Mesodermal cell (in vitro differentiated cells): ENCODE results near the gene GSE1.
A peak's percentile ranks its signal among the peaks of the same experiment; 100 is the strongest.

Experiments used
- H3K27ac ChIP-seq: 2 replicates; pipeline ENCODE4 v1.7.0; 2013; ENCODE audit warnings: mild to moderate bottlenecking, low read depth, low read length, moderate library complexity; ENCODE audit not compliant: severe bottlenecking
- H3K36me3 ChIP-seq: 2 replicates; pipeline ENCODE4 v1.7.1; 2013; ENCODE audit warnings: mild to moderate bottlenecking, low read length, moderate library complexity; ENCODE audit not compliant: control insufficient read depth, insufficient read depth
- H3K4me1 ChIP-seq: one replicate; pipeline ENCODE4 v1.7.1; 2013; ENCODE audit warnings: mild to moderate bottlenecking, low read length; ENCODE audit not compliant: insufficient read depth, control insufficient read depth, poor library complexity, severe bottlenecking
- H3K4me3 ChIP-seq: 2 replicates; pipeline ENCODE4 v1.7.0; 2013; ENCODE audit warnings: low read length, control low read depth, mild to moderate bottlenecking; ENCODE audit not compliant: insufficient read depth, poor library complexity, severe bottlenecking; ENCODE audit errors: extremely low read depth
- H3K9me3 ChIP-seq: 2 replicates; pipeline ENCODE4 v1.7.1; 2013; ENCODE audit warnings: mild to moderate bottlenecking, low read length, moderate library complexity; ENCODE audit not compliant: control insufficient read depth
- WGBS, 2 experiments: methylation state at CpG; one replicate each; pipeline ENCODE4 v1.1.5; 2013; ENCODE audit warnings: missing lambda C conversion rate in 2 of 2; ENCODE audit not compliant: insufficient coverage in 2 of 2; 5-methylcytosine and 5-hydroxymethylcytosine counted together

The GSE1 gene

GRCh38 chr16:85569039-85569614 lies 44.0 kb upstream of the GSE1 start:
- H3K27ac ChIP-seq = peak overlapping the region; percentile 3
- H3K4me3 ChIP-seq = no peak overlapping the region
- no peaks in the 10 kb centered on the region for H3K36me3 ChIP-seq
- H3K4me1 ChIP-seq = peaks cover 46% of the 10 kb centered on the region
- H3K9me3 ChIP-seq = peaks cover 12% of the 10 kb centered on the region
- WGBS, 2 experiments = 64 to 76% methylated on average over 10 of the region's 11 CpGs

- no peak overlapping the region for H3K4me3 ChIP-seq
- H3K9me3 ChIP-seq = peaks cover 12% of the 10 kb centered on the region
- 33 to 42% methylated on average over 18 to 19 of the region's 20 CpGs for WGBS, 2 experiments
- peak overlapping the region; percentile 62 for H3K27ac ChIP-seq
- H3K36me3 ChIP-seq = no peaks in the 10 kb centered on the region
- peaks cover 52% of the 10 kb centered on the region for H3K4me1 ChIP-seq
Observed at GRCh38 chr16:85569615-85570212, 43.4 kb upstream of the GSE1 start.

GRCh38 chr16:85570213-85570734 lies 42.8 kb upstream of the GSE1 start:
- H3K27ac ChIP-seq = peak overlapping the region; percentile 62
- H3K4me1 ChIP-seq = peaks cover 54% of the 10 kb centered on the region
- 55 to 60% methylated on average over 12 of the region's 13 CpGs for WGBS, 2 experiments
- H3K9me3 ChIP-seq = peaks cover 12% of the 10 kb centered on the region
- no peaks in the 10 kb centered on the region for H3K36me3 ChIP-seq
- H3K4me3 ChIP-seq = no peak overlapping the region

GRCh38 chr16:85570735-85571562 lies 42.2 kb upstream of the GSE1 start:
- H3K4me1 ChIP-seq = peaks cover 54% of the 10 kb centered on the region

GRCh38 chr16:85571563-85571812 lies 41.6 kb upstream of the GSE1 start:
- 87 to 90% methylated on average over 6 to 7 of the region's 7 CpGs for WGBS, 2 experiments
- peaks cover 12% of the 10 kb centered on the region for H3K9me3 ChIP-seq
- H3K36me3 ChIP-seq = no peaks in the 10 kb centered on the region
- peaks cover 49% of the 10 kb centered on the region for H3K4me1 ChIP-seq
- no peak overlapping the region for H3K4me3 ChIP-seq
- H3K27ac ChIP-seq = no peak overlapping the region

More at GRCh38 chr16:85570735-85571562, 42.2 kb upstream of the GSE1 start:
- Histone ChIP-seq H3K9me3 (peaks cover 12% of the 10 kb centered on the region), H3K4me3 (no peak overlapping the region), H3K36me3 (no peaks in the 10 kb centered on the region), H3K27ac (no peak overlapping the region)
- 83% methylated on average over 23 to 24 of the region's 24 CpGs for WGBS, 2 experiments

GRCh38 chr16:85571813-85572619 lies 41.1 kb upstream of the GSE1 start:
- WGBS, 2 experiments = 90 to 94% methylated on average over 7 to 9 of the region's 10 CpGs
- H3K4me3 ChIP-seq = no peak overlapping the region
- no peak overlapping the region for H3K27ac ChIP-seq
- H3K9me3 ChIP-seq = peaks cover 12% of the 10 kb centered on the region
- H3K36me3 ChIP-seq = no peaks in the 10 kb centered on the region
- H3K4me1 ChIP-seq = peaks cover 46% of the 10 kb centered on the region

- 95 to 96% methylated on average over 14 to 15 of the region's 15 CpGs for WGBS, 2 experiments
- H3K4me1 ChIP-seq = peaks cover 39% of the 10 kb centered on the region
- H3K36me3 ChIP-seq = no peaks in the 10 kb centered on the region
- no peak overlapping the region for H3K27ac ChIP-seq
- H3K9me3 ChIP-seq = peaks cover 12% of the 10 kb centered on the region
- H3K4me3 ChIP-seq = no peak overlapping the region
Observed at GRCh38 chr16:85573045-85573695, 40.0 kb upstream of the GSE1 start.

- H3K27ac ChIP-seq = no peak overlapping the region
Observed at GRCh38 chr16:85573696-85574641, 39.2 kb upstream of the GSE1 start.

GRCh38 chr16:85574672-85575475 lies 38.2 kb upstream of the GSE1 start:
- WGBS, 2 experiments = 65 to 74% methylated on average over 16 to 22 of the region's 29 CpGs
- peaks cover 43% of the 10 kb centered on the region for H3K4me1 ChIP-seq

More at GRCh38 chr16:85573696-85574641, 39.2 kb upstream of the GSE1 start:
- H3K4me3 ChIP-seq = no peak overlapping the region
- peaks cover 6% of the 10 kb centered on the region for H3K9me3 ChIP-seq
- 90% methylated on average over 27 to 32 of the region's 37 CpGs for WGBS, 2 experiments
- no peaks in the 10 kb centered on the region for H3K36me3 ChIP-seq
- H3K4me1 ChIP-seq = peaks cover 36% of the 10 kb centered on the region

More at GRCh38 chr16:85574672-85575475, 38.2 kb upstream of the GSE1 start:
- Histone ChIP-seq H3K4me3 (no peak overlapping the region), H3K36me3 (no peaks in the 10 kb centered on the region), H3K9me3 (no peaks in the 10 kb centered on the region), H3K27ac (no peak overlapping the region)
